ENCODE measurements around the gene SLC20A1. TPM values are rescaled to one million over a fixed set of nuclear protein-coding genes. Genes with fewer than 3 reads are reported as not detected.

Gene SLC20A1
- total RNA-seq, 1 donor from 2014 or later, result 96.7 TPM

DNA sequence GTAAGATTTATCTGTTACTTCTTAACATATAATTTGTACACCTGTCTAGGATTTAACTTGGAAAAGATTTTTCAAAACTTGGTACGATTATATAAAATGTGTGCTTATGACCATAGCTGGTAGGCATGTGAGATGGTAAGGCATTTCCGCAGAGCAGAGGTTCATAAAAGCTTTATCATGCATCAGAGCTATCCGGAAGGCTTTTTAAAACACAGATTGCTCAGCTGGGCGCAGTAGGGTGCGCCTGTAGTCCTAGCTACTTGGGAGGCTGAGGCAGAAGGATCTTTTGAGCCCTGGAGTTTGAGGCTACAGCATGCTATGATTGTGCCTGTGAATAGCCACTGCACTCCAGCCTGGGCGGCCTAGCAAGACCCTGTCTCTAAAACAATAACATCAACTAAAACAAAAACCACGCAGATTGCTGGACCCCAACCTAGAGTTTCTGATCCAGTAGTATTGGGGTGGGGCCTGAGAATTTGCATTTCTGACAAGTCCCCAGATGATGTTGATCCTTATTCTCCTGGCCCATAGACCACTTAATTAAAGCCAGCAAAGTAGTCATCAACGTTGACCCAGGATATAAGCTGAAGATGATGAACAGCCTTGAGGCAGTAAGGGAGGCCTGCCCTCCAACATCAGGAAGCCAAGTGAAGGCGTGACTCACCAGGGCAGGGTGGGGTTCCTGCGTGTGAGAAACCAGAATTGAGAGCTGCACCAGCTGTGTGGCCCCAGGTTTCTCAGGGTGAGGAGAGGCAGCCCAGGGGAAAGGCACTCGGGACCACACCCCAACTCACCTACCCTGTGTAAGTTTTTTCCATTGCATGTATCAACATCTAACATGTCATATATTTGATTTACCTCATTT is 21.6 kb upstream of the SLC20A1 start:
- H3K27ac Mint-ChIP-seq (ENCODE audit: unreplicated experiment), result no peak overlapping the region

DNA sequence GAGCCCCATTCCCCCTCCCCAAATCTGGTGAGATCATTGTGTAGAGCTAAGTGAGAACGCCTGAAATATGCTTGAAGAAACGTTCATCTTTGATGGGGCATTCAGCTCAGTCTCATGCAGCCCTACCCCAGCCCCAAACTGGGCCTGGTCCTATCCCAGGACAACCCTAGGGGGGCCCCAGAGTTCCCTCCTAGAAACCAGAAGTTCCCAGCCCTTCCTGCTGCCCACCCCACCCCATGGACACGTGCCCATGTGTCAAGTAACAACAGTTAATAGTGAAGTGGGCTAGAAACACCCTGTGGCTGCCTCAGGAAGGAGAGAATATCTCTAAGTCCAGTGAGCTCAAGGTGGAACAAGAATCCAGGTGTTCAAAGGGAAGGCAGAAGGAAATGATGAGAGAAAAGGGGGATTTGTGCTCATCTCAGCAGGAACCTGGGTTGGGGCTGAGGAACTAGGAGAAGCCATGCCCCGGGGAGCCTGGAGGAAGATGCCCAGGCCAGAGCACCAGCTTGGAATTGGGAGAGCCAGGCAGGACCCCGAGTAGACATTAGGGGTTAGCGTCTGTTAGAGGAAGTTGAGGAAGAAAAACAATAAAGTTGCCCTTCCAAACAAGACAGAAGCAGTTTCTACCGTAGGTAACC is 20.1 kb upstream of the SLC20A1 start:
- H3K4me1 ChIP-seq (ENCODE audit: insufficient read depth, low read length), result peaks cover 74% of the 10 kb centered on the region
- Mint-ChIP-seq H3K4me1 (ENCODE audit: low read depth, unreplicated experiment) (peaks cover 49% of the 10 kb centered on the region), H3K4me3 (ENCODE audit: unreplicated experiment) (no peak overlapping the region), H3K27ac (ENCODE audit: unreplicated experiment) (peak overlapping the region; percentile 34), H3K9me3 (ENCODE audit: unreplicated experiment) (no peaks in the 10 kb centered on the region), H3K36me3 (ENCODE audit: low read depth, unreplicated experiment) (no peaks in the 10 kb centered on the region), H3K27me3 (ENCODE audit: low read depth, unreplicated experiment) (no peaks in the 10 kb centered on the region)
- DNase-seq (ENCODE audit: low read depth), result no peak
- no peak for FAIRE-seq
- H3K4me2 ChIP-seq (ENCODE audit: low read length), result peak overlapping the region; percentile 86
- H3K4me3 ChIP-seq (ENCODE audit: insufficient read depth, low read depth, low read length), result no peak overlapping the region
- H3K9me3 ChIP-seq (ENCODE audit: insufficient read depth, low read depth, low read length), result no peaks in the 10 kb centered on the region
- no peak overlapping the region for H2AFZ ChIP-seq (ENCODE audit: low read depth, low read length)
- no peaks in the 10 kb centered on the region for H3K27me3 ChIP-seq (ENCODE audit: insufficient read depth, low read length)
- H4K20me1 ChIP-seq (ENCODE audit: insufficient read depth, low read length), result no peaks in the 10 kb centered on the region
- no peaks in the 10 kb centered on the region for H3K36me3 ChIP-seq (ENCODE audit: insufficient read depth, low read length)
- H3K79me2 ChIP-seq (ENCODE audit: insufficient read depth, low read length), result no peaks in the 10 kb centered on the region
- peak overlapping the region; percentile 3 for H3K9ac ChIP-seq (ENCODE audit: low read length)
- TF ChIP-seq, protein P1, sequence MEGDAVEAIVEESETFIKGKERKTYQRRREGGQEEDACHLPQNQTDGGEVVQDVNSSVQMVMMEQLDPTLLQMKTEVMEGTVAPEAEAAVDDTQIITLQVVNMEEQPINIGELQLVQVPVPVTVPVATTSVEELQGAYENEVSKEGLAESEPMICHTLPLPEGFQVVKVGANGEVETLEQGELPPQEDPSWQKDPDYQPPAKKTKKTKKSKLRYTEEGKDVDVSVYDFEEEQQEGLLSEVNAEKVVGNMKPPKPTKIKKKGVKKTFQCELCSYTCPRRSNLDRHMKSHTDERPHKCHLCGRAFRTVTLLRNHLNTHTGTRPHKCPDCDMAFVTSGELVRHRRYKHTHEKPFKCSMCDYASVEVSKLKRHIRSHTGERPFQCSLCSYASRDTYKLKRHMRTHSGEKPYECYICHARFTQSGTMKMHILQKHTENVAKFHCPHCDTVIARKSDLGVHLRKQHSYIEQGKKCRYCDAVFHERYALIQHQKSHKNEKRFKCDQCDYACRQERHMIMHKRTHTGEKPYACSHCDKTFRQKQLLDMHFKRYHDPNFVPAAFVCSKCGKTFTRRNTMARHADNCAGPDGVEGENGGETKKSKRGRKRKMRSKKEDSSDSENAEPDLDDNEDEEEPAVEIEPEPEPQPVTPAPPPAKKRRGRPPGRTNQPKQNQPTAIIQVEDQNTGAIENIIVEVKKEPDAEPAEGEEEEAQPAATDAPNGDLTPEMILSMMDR (IDR thresholded peaks at IDR 0.05; ENCODE audit: insufficient read depth, low read depth, low read length), result no peak
- no peak for TF ChIP-seq EZH2 (IDR thresholded peaks at IDR 0.05; ENCODE audit: insufficient read depth, low read length)
- peak overlapping the region; percentile 90 for H3K27ac ChIP-seq (ENCODE audit: low read depth, low read length)

More for the DNA sequence above, 21.6 kb upstream of the SLC20A1 start:
- Histone ChIP-seq H3K27me3 (ENCODE audit: insufficient read depth, low read length) (no peaks in the 10 kb centered on the region), H3K9ac (ENCODE audit: low read length) (no peak overlapping the region), H3K4me3 (ENCODE audit: insufficient read depth, low read depth, low read length) (no peak overlapping the region), H3K9me3 (ENCODE audit: insufficient read depth, low read depth, low read length) (no peaks in the 10 kb centered on the region), H3K4me1 (ENCODE audit: insufficient read depth, low read length) (peaks cover 63% of the 10 kb centered on the region), H3K36me3 (ENCODE audit: insufficient read depth, low read length) (no peaks in the 10 kb centered on the region), H4K20me1 (ENCODE audit: insufficient read depth, low read length) (no peaks in the 10 kb centered on the region), H2AFZ (ENCODE audit: low read depth, low read length) (no peak overlapping the region), H3K79me2 (ENCODE audit: insufficient read depth, low read length) (no peaks in the 10 kb centered on the region), H3K27ac (ENCODE audit: low read depth, low read length) (peak overlapping the region; percentile 10), H3K4me2 (ENCODE audit: low read length) (peak overlapping the region; percentile 42)
- Mint-ChIP-seq H3K4me1 (ENCODE audit: low read depth, unreplicated experiment) (peaks cover 41% of the 10 kb centered on the region), H3K4me3 (ENCODE audit: unreplicated experiment) (no peak overlapping the region), H3K27me3 (ENCODE audit: low read depth, unreplicated experiment) (no peaks in the 10 kb centered on the region), H3K36me3 (ENCODE audit: low read depth, unreplicated experiment) (no peaks in the 10 kb centered on the region), H3K9me3 (ENCODE audit: unreplicated experiment) (no peaks in the 10 kb centered on the region)
- FAIRE-seq (no peak), DNase-seq (ENCODE audit: low read depth) (peak; percentile 81)
- no peak for TF ChIP-seq EZH2 (IDR thresholded peaks at IDR 0.05; ENCODE audit: insufficient read depth, low read length)
- TF ChIP-seq, protein P1 (IDR thresholded peaks at IDR 0.05; ENCODE audit: insufficient read depth, low read depth, low read length), result no peak

Data from astrocyte (in vitro differentiated cells and primary cell).